IPS-18c (cell line): Measurements from ENCODE around the gene ZNF606.
"Not testable (repeated sequence)": the region's sequence is repeated elsewhere in the genome, so short reads cannot be mapped to it uniquely, and the experiment has no call there.

ENCODE experiments used
- H3K4me3 ChIP-seq: 2 replicates; pipeline ENCODE4 v1.7.0; 2013; ENCODE audit warnings: low read depth, mild to moderate bottlenecking, low read length, moderate library complexity; ENCODE audit not compliant: insufficient read depth
- H3K9me3 ChIP-seq: one replicate; pipeline ENCODE4 v1.6.1; 2013; ENCODE audit warnings: mild to moderate bottlenecking, low read length, moderate library complexity; ENCODE audit not compliant: control insufficient read depth, insufficient read depth

Gene ZNF606

GRCh38 chr19:58021541-58022282, 19.1 kb upstream of the ZNF606 start:
- H3K9me3 ChIP-seq, result peaks cover 7% of the 10 kb centered on the region
- H3K4me3 ChIP-seq, result no peak overlapping the region

- Histone ChIP-seq H3K4me3 (no peak overlapping the region), H3K9me3 (peaks cover 7% of the 10 kb centered on the region)
Measured at GRCh38 chr19:58020129-58020528, 17.5 kb upstream of the ZNF606 start.

GRCh38 chr19:58014141-58014540, 11.5 kb upstream of the ZNF606 start:
- H3K4me3 ChIP-seq, result no peak overlapping the region
- peaks cover 6% of the 10 kb centered on the region for H3K9me3 ChIP-seq

GRCh38 chr19:58010507-58010906, 7.9 kb upstream of the ZNF606 start:
- peaks cover 6% of the 10 kb centered on the region for H3K9me3 ChIP-seq
- no peak overlapping the region for H3K4me3 ChIP-seq

GRCh38 chr19:58009666-58010301, 7.2 kb upstream of the ZNF606 start:
- Histone ChIP-seq H3K4me3 (peak overlapping the region; percentile 36; the same call in 1 of the 2 replicates), H3K9me3 (peaks cover 10% of the 10 kb centered on the region)

GRCh38 chr19:58009301-58009665, 6.7 kb upstream of the ZNF606 start:
- Histone ChIP-seq H3K9me3 (peaks cover 13% of the 10 kb centered on the region), H3K4me3 (peak overlapping the region; percentile 36; the same call in 1 of the 2 replicates)

- peaks cover 13% of the 10 kb centered on the region for H3K9me3 ChIP-seq
- H3K4me3 ChIP-seq, result not testable (repeated sequence)
Measured at GRCh38 chr19:58008877-58009276, 6.3 kb upstream of the ZNF606 start.

- no peak overlapping the region for H3K4me3 ChIP-seq
- peaks cover 11% of the 10 kb centered on the region for H3K9me3 ChIP-seq
Measured at GRCh38 chr19:58007285-58007684, 4.7 kb upstream of the ZNF606 start.

GRCh38 chr19:58003174-58003828, 681 bp upstream of the ZNF606 start:
- Histone ChIP-seq H3K9me3 (peaks cover 10% of the 10 kb centered on the region), H3K4me3 (peak overlapping the region; percentile 97)

GRCh38 chr19:58001895-58002369, 688 bp downstream of the ZNF606 start:
- peaks cover 10% of the 10 kb centered on the region for H3K9me3 ChIP-seq
- H3K4me3 ChIP-seq, result peak overlapping the region; percentile 97

- Histone ChIP-seq H3K9me3 (peaks cover 10% of the 10 kb centered on the region), H3K4me3 (peak overlapping the region; percentile 9; the same call in 1 of the 2 replicates)
Measured at GRCh38 chr19:58000677-58001076, 1.9 kb downstream of the ZNF606 start.

- Histone ChIP-seq H3K4me3 (no peak overlapping the region), H3K9me3 (peaks cover 18% of the 10 kb centered on the region)
Measured at GRCh38 chr19:57992841-57993240, 9.8 kb downstream of the ZNF606 start.

GRCh38 chr19:57978586-57979289, 23.9 kb downstream of the ZNF606 start:
- Histone ChIP-seq H3K9me3 (peaks cover 37% of the 10 kb centered on the region), H3K4me3 (no peak overlapping the region; the same call in 1 of the 2 replicates)

GRCh38 chr19:57974434-57974833, 28.2 kb downstream of the ZNF606 start, which contains the start of gene C19orf18:
TSS of gene C19orf18 (minus strand) at chr19:57974534. CDS start at chr19:57974432, 102 bp downstream.
- no peak within 1 kb of the TSS; the same call in 1 of the 2 replicates for H3K4me3 ChIP-seq
- peaks cover 28% of the 10 kb centered on the region for H3K9me3 ChIP-seq

- Histone ChIP-seq H3K9me3 (no peaks in the 10 kb centered on the region), H3K4me3 (no peak overlapping the region)
Measured at GRCh38 chr19:57964761-57965160, 37.9 kb downstream of the ZNF606 start.

GRCh38 chr19:57961785-57962184, 40.8 kb downstream of the ZNF606 start:
- Histone ChIP-seq H3K4me3 (no peak overlapping the region), H3K9me3 (peaks cover 4% of the 10 kb centered on the region)

- H3K9me3 ChIP-seq, result peaks cover 11% of the 10 kb centered on the region
- H3K4me3 ChIP-seq, result peak overlapping the region; percentile 15; the same call in 1 of the 2 replicates
Measured at GRCh38 chr19:57954996-57955395, 47.6 kb downstream of the ZNF606 start.
